HL-60 (cell line): ENCODE measurements around the gene SNX2.

Experiments used
- DNase-seq, 2 experiments: peaks; one replicate each; pipeline ENCODE4 v3.0.0-alpha.2; 2010 to 2020; ENCODE audit warnings: low read depth in 1 of 2, low spot score in 1 of 2
- H3K27ac ChIP-seq: fragments of 250-450 bp; sonication (Bioruptor Pico); replicated peaks from 2 replicates; pipeline ENCODE4 v1.5.1; 2020; ENCODE audit warnings: mild to moderate bottlenecking, moderate library complexity
- H3K27me3 ChIP-seq: fragments of 250-450 bp; sonication (Bioruptor Pico); 2 replicates; pipeline ENCODE4 v1.5.1; 2021; ENCODE audit warnings: mild to moderate bottlenecking, moderate library complexity; ENCODE audit not compliant: insufficient read depth, poor library complexity, severe bottlenecking
- H3K4me3 ChIP-seq: replicated peaks from 2 replicates; pipeline ENCODE4 v1.5.1; 2011; ENCODE audit warnings: mild to moderate bottlenecking, control low read depth, low read length; ENCODE audit not compliant: insufficient read depth
- CTCF ChIP-seq: IDR thresholded peaks from one replicate; pipeline ENCODE4 v1.5.1; 2011; ENCODE audit warnings: low read length, control low read depth, inconsistent platforms; ENCODE audit not compliant: insufficient read depth
- GABPA ChIP-seq: IDR thresholded peaks from 2 replicates; pipeline ENCODE4 v1.6.1; 2012; ENCODE audit warnings: low read depth
- POLR2AphosphoS5 ChIP-seq: IDR thresholded peaks from 2 replicates; pipeline ENCODE4 v1.6.1; 2012; ENCODE audit warnings: low read depth
- REST ChIP-seq: IDR thresholded peaks from 2 replicates; pipeline ENCODE4 v1.6.1; 2012; ENCODE audit warnings: low read depth; ENCODE audit not compliant: insufficient replicate concordance
- SPI1 ChIP-seq: IDR thresholded peaks from 2 replicates; pipeline ENCODE4 v1.6.1; 2012; ENCODE audit warnings: low read depth, mild to moderate bottlenecking, borderline replicate concordance

SNX2 gene

DNA sequence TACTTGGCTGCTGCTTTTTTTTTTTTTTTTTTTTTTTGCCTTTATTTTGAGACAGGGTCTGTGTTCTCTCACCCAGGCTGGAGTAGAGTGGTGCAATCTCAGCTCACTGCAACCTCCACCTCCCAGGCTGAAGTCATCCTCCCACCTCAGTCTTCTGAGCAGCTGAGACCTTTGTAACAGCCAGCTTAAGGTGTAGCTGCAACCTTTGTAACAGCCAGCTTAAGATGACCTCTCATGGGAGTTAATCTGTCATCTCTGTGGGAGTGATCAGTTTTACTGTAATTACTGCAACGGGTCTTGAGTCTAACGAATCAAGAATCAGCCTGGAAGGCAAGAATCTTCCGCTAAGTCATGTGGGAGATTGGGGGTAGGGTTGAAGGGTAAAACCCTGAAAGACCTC lies 31.6 kb upstream of the SNX2 start:
- Histone ChIP-seq H3K27me3 (no peaks in the 10 kb centered on the region), H3K4me3 (no peak overlapping the region), H3K27ac (no peak overlapping the region)
- TF ChIP-seq REST (no peak), GABPA (no peak), SPI1 (no peak), CTCF (no peak), POLR2AphosphoS5 (no peak)
- no peak for DNase-seq

DNA sequence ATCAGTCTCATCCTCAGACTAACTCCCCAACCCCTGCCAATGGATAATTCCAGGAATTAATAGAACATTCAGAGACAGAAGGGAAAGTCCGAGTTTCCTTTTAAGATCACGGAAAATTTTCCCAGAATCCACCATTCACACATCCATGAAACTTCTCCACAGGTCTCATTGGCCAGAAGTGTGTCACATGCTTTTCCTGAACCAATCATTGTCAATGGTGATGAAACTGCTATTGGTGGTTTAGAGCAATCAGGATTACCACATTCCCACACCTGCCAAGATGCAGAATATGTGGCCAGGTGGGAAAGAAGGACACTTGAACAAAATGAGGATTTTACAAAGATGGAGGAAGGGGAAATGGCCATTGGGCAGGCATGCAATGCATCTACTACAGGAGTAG lies 29.3 kb upstream of the SNX2 start:
- no peak overlapping the region for H3K4me3 ChIP-seq
- no peak overlapping the region for H3K27ac ChIP-seq
- TF ChIP-seq REST (no peak), SPI1 (no peak), POLR2AphosphoS5 (no peak), CTCF (no peak)
- DNase-seq, result no peak
- no peaks in the 10 kb centered on the region for H3K27me3 ChIP-seq

- H3K27ac ChIP-seq, result no peak overlapping the region
- H3K4me3 ChIP-seq, result no peak overlapping the region
- no peak for DNase-seq
- H3K27me3 ChIP-seq, result no peaks in the 10 kb centered on the region
- TF ChIP-seq SPI1, result no peak
- no peak for TF ChIP-seq POLR2AphosphoS5
- no peak for TF ChIP-seq REST
- TF ChIP-seq CTCF, result no peak
- no peak for TF ChIP-seq GABPA
These were observed 25.0 kb upstream of the SNX2 start for GRCh38 chr5:122749886-122750285.
